Lung microvascular endothelial cell (primary cell): Measurements from ENCODE around the gene ADAR. TPM values are rescaled to one million over a fixed set of nuclear protein-coding genes. Genes with fewer than 3 reads are reported as not detected.
"Not testable (repeated sequence)": the region's sequence is repeated elsewhere in the genome, so short reads cannot be mapped to it uniquely, and the experiment has no call there.

Experiments used
- DNase-seq, 2 donors: peaks; one replicate each; pipeline versions ENCODE4 v3.0.0 to v3.0.0-alpha.2; 2010; ENCODE audit warnings: low read depth in 2 of 2
- total RNA-seq: library from RNA; depleted of rRNA; stranded (reverse); fragments of >200 nt; gene quantifications from 2 replicates; pipeline ENCODE4 v1.2.1, GENCODE V29; 2014

Gene ADAR, protein sequence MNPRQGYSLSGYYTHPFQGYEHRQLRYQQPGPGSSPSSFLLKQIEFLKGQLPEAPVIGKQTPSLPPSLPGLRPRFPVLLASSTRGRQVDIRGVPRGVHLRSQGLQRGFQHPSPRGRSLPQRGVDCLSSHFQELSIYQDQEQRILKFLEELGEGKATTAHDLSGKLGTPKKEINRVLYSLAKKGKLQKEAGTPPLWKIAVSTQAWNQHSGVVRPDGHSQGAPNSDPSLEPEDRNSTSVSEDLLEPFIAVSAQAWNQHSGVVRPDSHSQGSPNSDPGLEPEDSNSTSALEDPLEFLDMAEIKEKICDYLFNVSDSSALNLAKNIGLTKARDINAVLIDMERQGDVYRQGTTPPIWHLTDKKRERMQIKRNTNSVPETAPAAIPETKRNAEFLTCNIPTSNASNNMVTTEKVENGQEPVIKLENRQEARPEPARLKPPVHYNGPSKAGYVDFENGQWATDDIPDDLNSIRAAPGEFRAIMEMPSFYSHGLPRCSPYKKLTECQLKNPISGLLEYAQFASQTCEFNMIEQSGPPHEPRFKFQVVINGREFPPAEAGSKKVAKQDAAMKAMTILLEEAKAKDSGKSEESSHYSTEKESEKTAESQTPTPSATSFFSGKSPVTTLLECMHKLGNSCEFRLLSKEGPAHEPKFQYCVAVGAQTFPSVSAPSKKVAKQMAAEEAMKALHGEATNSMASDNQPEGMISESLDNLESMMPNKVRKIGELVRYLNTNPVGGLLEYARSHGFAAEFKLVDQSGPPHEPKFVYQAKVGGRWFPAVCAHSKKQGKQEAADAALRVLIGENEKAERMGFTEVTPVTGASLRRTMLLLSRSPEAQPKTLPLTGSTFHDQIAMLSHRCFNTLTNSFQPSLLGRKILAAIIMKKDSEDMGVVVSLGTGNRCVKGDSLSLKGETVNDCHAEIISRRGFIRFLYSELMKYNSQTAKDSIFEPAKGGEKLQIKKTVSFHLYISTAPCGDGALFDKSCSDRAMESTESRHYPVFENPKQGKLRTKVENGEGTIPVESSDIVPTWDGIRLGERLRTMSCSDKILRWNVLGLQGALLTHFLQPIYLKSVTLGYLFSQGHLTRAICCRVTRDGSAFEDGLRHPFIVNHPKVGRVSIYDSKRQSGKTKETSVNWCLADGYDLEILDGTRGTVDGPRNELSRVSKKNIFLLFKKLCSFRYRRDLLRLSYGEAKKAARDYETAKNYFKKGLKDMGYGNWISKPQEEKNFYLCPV
- total RNA-seq: 56.9 and 66.5 TPM in 2 replicates

- DNase-seq: peak; percentile 98
Measured at GRCh38 chr1:154607609-154608396, at the start of gene ADAR. Gene ADAR, minus strand, starts transcription at chr1:154608186. Its CDS starts 180 bp downstream, at chr1:154608006.

DNA sequence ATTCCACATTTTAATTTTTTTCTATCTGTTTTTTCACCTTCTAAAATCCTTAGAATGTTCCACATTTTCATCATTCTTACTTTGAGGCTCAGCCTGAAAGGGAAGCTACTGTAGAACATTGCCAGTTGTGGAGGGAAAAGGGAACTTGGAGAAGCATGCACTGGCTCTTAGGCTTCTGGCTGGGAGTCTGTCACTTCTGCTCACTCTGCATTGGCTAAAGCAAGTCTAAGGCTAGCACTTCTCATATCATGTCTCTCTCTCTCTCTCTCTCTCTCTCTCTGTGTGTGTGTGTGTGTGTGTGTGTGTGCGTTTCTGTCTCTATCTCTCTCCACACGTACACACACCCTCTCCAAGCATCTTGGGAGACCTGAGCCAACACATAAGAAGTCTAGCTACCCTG, 49.6 kb upstream of the ADAR start:
- no peak for DNase-seq

DNA sequence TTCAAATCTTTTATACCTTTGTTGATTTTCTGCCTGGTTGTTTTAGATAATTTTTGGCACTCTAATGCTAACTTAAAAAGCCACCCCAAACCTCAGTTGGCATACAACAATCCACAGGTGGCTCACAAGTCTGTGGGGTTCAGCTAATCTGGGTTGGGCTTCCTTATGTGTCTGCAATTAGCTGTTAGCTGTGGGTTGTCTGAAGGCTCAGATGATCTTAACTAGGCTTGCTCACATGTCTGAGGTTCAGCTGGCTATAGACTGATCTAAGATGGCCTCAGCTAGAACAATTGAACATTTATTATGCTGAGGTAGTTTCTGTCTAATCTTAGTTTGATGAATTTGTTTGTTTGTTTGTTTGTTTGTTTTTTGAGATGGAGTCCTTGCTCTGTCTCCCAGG, 44.9 kb upstream of the ADAR start:
- no peak for DNase-seq

- DNase-seq: not testable (repeated sequence)
Measured at GRCh38 chr1:154644724-154645123, 36.7 kb upstream of the ADAR start.

- DNase-seq: no peak
Measured at GRCh38 chr1:154641534-154641933, 33.5 kb upstream of the ADAR start.

DNA sequence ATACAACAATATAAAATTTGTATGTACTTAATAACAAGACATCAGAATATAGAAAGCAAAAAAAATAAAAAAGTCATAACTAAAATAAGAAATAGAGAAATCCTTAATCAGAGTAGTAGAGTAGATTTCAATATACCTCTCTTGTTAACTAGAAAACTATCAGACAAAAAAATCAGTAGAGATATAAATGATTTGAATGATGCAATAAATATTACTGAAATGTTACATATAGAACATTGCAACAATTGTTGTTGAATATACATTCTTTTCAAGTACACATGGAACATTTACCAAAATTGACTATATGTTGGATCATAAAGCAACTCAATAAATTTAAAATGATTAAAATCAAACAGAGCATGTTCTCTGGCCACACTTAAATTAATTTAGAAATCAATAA, 31.9 kb upstream of the ADAR start:
- DNase-seq: no peak

- DNase-seq: no peak
Measured at GRCh38 chr1:154635171-154635570, 27.2 kb upstream of the ADAR start.

DNA sequence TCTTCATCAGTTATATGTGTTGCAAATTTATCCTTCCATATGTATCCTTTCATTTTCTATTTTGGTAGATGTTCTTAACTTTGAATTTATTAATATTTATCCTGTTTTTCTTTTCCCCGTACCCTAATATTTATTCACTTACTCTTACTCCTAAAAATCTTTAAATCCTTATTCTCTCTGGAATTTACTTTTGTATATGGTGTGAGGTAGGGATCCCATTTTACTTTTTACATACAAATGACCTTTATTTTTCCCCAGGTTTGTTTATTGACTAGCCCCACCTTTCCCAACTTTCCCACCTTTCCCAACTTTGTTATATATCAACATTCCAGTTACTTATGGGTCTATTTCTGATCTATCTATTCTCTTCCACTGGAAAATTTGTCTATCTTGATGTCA, 21.7 kb upstream of the ADAR start:
- no peak for DNase-seq

DNA sequence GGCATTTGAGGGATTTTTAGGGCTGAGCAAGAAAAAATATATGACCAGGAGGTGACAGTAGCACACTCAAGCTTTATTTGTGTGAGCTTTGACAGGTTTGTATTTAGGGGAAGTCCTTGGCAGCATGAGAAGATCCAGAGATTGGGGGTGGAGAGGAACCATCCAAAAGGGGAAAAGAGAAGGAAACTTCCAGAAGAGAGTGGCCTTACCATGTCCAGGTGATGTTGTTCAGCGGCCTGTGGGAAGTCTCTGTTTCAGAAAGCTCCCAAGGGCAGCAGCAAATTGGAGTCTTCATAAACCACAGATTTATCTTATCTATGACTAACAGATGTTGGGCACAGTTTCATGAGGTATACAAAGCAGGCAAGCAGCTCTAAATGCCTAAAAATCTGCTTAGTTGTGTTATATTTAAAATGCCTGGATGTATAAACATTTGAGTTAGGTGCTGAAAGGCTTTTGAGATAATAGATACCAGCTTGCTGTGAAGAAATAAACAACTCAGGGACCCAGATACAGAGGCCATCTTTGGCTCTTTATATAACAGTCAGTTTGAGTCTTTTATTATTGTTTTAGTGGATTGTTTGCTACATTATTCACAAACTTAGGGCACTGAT, 21.2 kb upstream of the ADAR start:
- no peak for DNase-seq

DNA sequence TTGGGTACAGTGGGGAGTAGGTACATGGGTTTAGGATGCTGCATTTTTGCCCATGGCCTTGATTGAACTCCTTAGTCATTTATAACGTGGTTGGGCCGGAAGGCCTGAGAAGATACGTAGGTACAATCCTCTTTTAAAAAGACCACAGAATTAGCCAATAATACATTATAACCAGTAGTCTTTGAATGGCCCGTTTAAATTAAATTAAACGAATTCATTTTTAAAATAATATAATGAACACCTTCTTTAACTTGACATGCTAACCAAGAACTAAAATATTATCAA, 20.1 kb upstream of the ADAR start:
- no peak for DNase-seq

DNA sequence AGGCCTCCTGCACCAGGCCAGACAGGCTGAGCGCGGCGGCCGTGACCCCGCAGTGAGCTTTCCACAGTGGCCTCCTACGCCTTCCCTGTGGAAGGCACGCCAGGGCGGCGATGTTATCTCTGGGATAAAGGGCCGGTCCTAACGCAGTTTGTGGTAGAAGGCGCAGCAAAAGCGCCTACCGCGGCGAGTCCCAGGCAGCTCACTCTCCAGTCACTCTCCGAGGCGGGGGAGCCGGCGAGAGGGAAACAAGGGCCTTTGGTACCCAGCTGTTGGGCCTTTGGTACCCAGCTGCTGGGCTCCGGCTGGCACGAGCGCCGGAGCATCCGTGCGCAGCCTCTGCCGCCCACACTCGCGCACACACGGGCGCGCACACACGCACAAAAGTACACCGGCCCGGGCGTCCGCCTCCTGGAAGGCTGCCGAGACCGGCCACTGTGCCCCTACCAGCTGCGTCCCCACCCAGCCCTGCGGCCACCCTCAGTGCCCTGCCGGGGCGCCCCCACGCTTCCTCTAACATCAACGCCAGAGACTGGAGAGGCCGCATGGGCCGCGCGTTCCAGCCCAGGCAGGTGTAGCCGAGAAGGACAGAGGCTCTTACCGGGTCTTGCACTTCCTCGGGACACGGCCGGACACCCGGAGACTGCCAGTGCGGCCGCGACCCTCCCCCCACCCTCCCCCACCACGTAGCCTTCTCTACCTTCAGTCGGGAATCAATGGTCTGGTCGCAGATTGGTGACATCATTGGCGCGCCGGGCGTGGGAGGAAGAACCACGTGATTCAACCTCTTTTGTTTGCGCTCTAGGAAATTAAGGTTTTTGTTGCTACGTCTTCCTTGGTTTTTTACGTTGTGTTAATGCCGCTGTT, 19.5 kb upstream of the ADAR start:
- peak; percentile 90 to 95 for DNase-seq

GRCh38 chr1:154626456-154627256, 18.7 kb upstream of the ADAR start:
- DNase-seq: no peak

- DNase-seq: no peak
Measured at GRCh38 chr1:154624746-154625643, 17.0 kb upstream of the ADAR start.

DNA sequence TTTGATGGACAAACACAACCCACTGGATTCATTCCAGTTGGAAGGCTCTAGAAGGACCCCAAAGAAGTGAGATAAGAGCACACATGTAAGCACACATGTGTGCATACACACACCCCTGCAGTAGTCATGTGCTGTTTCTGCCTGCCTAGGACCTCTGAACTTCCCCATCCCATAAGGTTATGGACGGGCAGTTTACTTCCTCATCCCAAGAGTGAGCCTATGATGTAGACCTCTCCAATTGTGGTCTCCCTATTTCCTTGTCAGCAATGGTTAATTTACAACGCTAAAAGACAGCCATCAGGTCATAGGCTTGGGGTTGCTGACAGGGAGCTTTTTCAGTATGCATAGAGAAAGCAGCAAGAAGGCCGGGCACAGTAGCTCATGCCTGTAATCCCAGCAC, 15.4 kb upstream of the ADAR start:
- DNase-seq: no peak

DNA sequence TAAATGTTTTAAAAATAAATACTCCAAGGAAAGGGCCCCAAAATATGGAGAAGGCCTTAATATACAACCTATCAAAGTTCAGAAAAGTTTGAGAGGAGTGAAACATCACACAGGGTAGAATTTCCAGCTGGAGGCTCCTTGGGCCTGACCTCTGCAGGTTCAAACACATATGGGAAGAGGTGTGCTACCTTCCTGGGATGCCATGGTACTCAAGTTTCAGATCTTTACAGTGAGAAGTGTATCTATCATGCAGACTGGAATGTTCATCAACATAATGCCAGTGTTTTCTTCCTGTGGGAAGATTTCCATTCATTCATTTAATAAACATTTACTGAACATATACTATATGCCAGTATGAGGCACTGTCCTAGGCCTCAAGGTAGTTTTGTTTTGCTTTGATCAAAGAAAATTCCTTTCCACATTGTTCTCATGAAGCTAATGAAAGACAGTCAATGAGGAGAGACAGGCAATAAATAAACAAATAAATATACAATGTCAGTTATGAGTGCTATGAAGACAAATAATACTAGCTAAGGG, 14.6 kb upstream of the ADAR start:
- no peak for DNase-seq

DNA sequence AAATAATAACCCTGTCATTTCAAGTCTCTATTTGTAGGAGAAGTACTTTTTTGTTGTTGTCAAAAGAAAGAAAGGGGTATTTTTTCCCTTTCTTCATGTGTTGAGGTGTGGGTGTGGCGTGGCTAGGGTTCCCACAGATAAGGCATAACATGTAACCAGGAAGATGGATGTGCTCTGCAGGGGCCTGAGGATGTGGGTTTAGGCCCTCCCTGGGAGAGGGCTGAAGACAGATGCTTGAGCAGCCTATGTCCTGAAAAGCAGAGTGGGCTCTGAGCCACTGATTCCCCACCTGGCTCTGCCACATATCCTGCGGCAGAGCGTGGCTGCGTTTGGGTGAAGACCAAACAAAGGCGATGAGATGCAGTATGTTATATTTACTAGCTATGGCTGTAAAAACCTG, 13.9 kb upstream of the ADAR start:
- no peak for DNase-seq

DNA sequence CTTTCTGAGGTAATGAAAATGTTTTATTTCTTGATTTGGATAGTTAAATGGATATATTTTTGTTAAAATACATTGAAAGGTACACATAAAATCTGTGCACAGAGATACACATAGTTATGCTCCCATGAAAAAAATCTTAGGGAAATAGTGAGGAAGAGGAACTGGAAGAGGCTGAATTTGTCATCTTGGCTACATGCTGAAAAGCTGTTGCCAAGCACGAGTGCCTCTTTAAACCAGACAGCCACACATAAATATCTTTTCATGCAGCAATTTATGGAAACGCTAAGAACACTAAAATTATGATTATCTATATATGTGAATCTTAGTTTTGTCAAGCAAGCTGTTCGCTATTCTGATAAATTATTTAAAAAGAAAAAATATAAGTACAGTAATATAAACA, 12.8 kb upstream of the ADAR start:
- peak in 1 of 2 donors; percentile 20 for DNase-seq
